Endometrial microvascular endothelial cells (primary cell): ENCODE measurements around the gene DDX10. TPM values are rescaled to one million over a fixed set of nuclear protein-coding genes. Genes with fewer than 3 reads are reported as not detected.

ENCODE experiments used
- in situ Hi-C: cut with HindIII; loops from 2 replicates; pipeline ENCODE4 v1.10.0; 2017; ENCODE audit warnings: low sequenced_read_pairs, low pct_unique_long_range_greater_than_20kb; ENCODE audit errors: inconsistent ontology term
- total RNA-seq: library from RNA; depleted of rRNA; stranded (reverse); fragments of >200 nt; gene quantifications from one replicate; pipeline ENCODE4 v1.2.3, GENCODE V29; 2015; ENCODE audit errors: inconsistent ontology term

DDX10 gene
- total RNA-seq, 1 donor from 2014 or later: 56.9 TPM

GRCh38 chr11:108846009-108846408 lies 181.1 kb downstream of the DDX10 start:
- in situ Hi-C loops: no loop called here

GRCh38 chr11:108847298-108847990 lies 182.6 kb downstream of the DDX10 start:
- in situ Hi-C loops: no loop called here

- in situ Hi-C loops: no loop called here
These were observed 186.9 kb downstream of the DDX10 start for GRCh38 chr11:108851781-108852180.

- in situ Hi-C loops: no loop called here
These were observed 187.8 kb downstream of the DDX10 start for GRCh38 chr11:108852701-108853100.

- in situ Hi-C loops: no loop called here
These were observed 188.3 kb downstream of the DDX10 start for GRCh38 chr11:108853151-108853550.

- in situ Hi-C loops: no loop called here
These were observed 189.0 kb downstream of the DDX10 start for GRCh38 chr11:108853864-108854263.

GRCh38 chr11:108854346-108854745 lies 189.5 kb downstream of the DDX10 start:
- in situ Hi-C loops: no loop called here

- in situ Hi-C loops: no loop called here
These were observed 192.5 kb downstream of the DDX10 start for GRCh38 chr11:108857382-108857781.

- in situ Hi-C loops: no loop called here
These were observed 193.8 kb downstream of the DDX10 start for GRCh38 chr11:108858622-108859021.

- in situ Hi-C loops: no loop called here
These were observed 194.6 kb downstream of the DDX10 start for GRCh38 chr11:108859510-108859909.

- in situ Hi-C loops: no loop called here
These were observed 198.7 kb downstream of the DDX10 start for GRCh38 chr11:108863528-108863927.

GRCh38 chr11:108865406-108865805 lies 200.5 kb downstream of the DDX10 start:
- in situ Hi-C loops: no loop called here

GRCh38 chr11:108866781-108867180 lies 201.9 kb downstream of the DDX10 start:
- in situ Hi-C loops: no loop called here

- in situ Hi-C loops: no loop called here
These were observed 205.6 kb downstream of the DDX10 start for GRCh38 chr11:108870373-108871020.

GRCh38 chr11:108871152-108871551 lies 206.3 kb downstream of the DDX10 start:
- in situ Hi-C loops: no loop called here

- in situ Hi-C loops: no loop called here
These were observed 207.0 kb downstream of the DDX10 start for GRCh38 chr11:108871867-108872266.

GRCh38 chr11:108872781-108873291 lies 208.0 kb downstream of the DDX10 start:
- in situ Hi-C loops: no loop called here

- in situ Hi-C loops: no loop called here
These were observed 208.4 kb downstream of the DDX10 start for GRCh38 chr11:108873310-108873709.

GRCh38 chr11:108873941-108874340 lies 209.1 kb downstream of the DDX10 start:
- in situ Hi-C loops: no loop called here

GRCh38 chr11:108875134-108875533 lies 210.3 kb downstream of the DDX10 start:
- in situ Hi-C loops: no loop called here
